SK-N-SH treated with all-trans-retinoic acid at 6 μM for 48 hours (cell line): ENCODE data around the gene TYSND1.

Source experiments
- ATAC-seq: fragments of 200-7000 bp; cut with Tn5 transposase; 3 replicates; pipeline ENCODE4 v1.9.1; 2020; ENCODE audit warnings: mild to moderate bottlenecking, moderate library complexity
- ARNTL ChIP-seq: fragments of 450-650 bp; formaldehyde crosslinking; IDR thresholded peaks from 2 replicates; pipeline ENCODE4 v1.5.0; 2020; ENCODE audit warnings: low read depth, mild to moderate bottlenecking, moderate library complexity, borderline replicate concordance
- BACH2 ChIP-seq: fragments of 250-450 bp; sonication (Bioruptor Pico); IDR thresholded peaks from 2 replicates; pipeline ENCODE4 v1.9.0; 2021; ENCODE audit warnings: mild to moderate bottlenecking, borderline replicate concordance
- CSDC2 ChIP-seq: fragments of 250-450 bp; sonication (Bioruptor Pico); IDR thresholded peaks from 2 replicates; pipeline ENCODE4 v1.5.0; 2020; ENCODE audit warnings: mild to moderate bottlenecking, moderate library complexity
- CSRNP3 ChIP-seq: fragments of 250-450 bp; sonication (Bioruptor Pico); IDR thresholded peaks from 2 replicates; pipeline ENCODE4 v1.5.1; 2021; ENCODE audit warnings: mild to moderate bottlenecking, moderate library complexity
- ESRRG ChIP-seq: fragments of 250-450 bp; sonication (Bioruptor Pico); IDR thresholded peaks from 2 replicates; pipeline ENCODE4 v1.6.1; 2021; ENCODE audit warnings: mild to moderate bottlenecking
- GLIS3 ChIP-seq: fragments of 250-450 bp; sonication (Bioruptor Pico); IDR thresholded peaks from 2 replicates; pipeline ENCODE4 v1.5.0; 2020; ENCODE audit warnings: mild to moderate bottlenecking, moderate library complexity
- ISL1 ChIP-seq: fragments of 250-450 bp; sonication (Bioruptor Pico); IDR thresholded peaks from 2 replicates; pipeline ENCODE4 v2.1.2; 2022; ENCODE audit warnings: mild to moderate bottlenecking, moderate library complexity
- OSR1 ChIP-seq: fragments of 250-450 bp; sonication (Bioruptor Pico); IDR thresholded peaks from 2 replicates; pipeline ENCODE4 v1.8.0; 2022; ENCODE audit warnings: moderate library complexity, mild to moderate bottlenecking, inconsistent platforms
- PATZ1 ChIP-seq: fragments of 250-450 bp; sonication (Bioruptor Pico); IDR thresholded peaks from 2 replicates; pipeline ENCODE4 v1.8.0; 2020; ENCODE audit warnings: mild to moderate bottlenecking, moderate library complexity, borderline replicate concordance
- POU6F1 ChIP-seq: fragments of 250-450 bp; sonication (Bioruptor Pico); IDR thresholded peaks from 2 replicates; pipeline ENCODE4 v1.8.0; 2021; ENCODE audit warnings: low read depth, mild to moderate bottlenecking, moderate library complexity, borderline replicate concordance
- RARB ChIP-seq: fragments of 250-450 bp; sonication (Bioruptor Pico); IDR thresholded peaks from 2 replicates; pipeline ENCODE4 v1.8.0; 2021; ENCODE audit warnings: mild to moderate bottlenecking, moderate library complexity
- SNAI2 ChIP-seq: fragments of 250-450 bp; sonication (Bioruptor Pico); IDR thresholded peaks from 2 replicates; pipeline ENCODE4 v1.5.0; 2020; ENCODE audit warnings: mild to moderate bottlenecking, moderate library complexity
- TCF4 ChIP-seq: fragments of 250-450 bp; sonication (Bioruptor Pico); IDR thresholded peaks from 2 replicates; pipeline ENCODE4 v1.8.0; 2021; ENCODE audit warnings: mild to moderate bottlenecking, moderate library complexity, borderline replicate concordance
- TOX ChIP-seq: fragments of 250-450 bp; sonication (Bioruptor Pico); IDR thresholded peaks from 2 replicates; pipeline ENCODE4 v1.8.0; 2021; ENCODE audit warnings: mild to moderate bottlenecking, moderate library complexity, borderline replicate concordance
- TSHZ2 ChIP-seq: fragments of 250-450 bp; sonication (Bioruptor Pico); IDR thresholded peaks from 2 replicates; pipeline ENCODE4 v1.5.0; 2020; ENCODE audit warnings: mild to moderate bottlenecking, moderate library complexity
- ZC3H10 ChIP-seq: fragments of 250-450 bp; sonication (Bioruptor Pico); IDR thresholded peaks from 2 replicates; pipeline ENCODE4 v1.5.1; 2021; ENCODE audit warnings: mild to moderate bottlenecking, moderate library complexity
- ZFP3 ChIP-seq: fragments of 250-450 bp; sonication (Bioruptor Pico); IDR thresholded peaks from 2 replicates; pipeline ENCODE4 v1.5.0; 2020; ENCODE audit warnings: mild to moderate bottlenecking, moderate library complexity
- ZNF565 ChIP-seq: fragments of 450-650 bp; formaldehyde crosslinking; conservative IDR thresholded peaks from 2 replicates; pipeline ENCODE4 v1.5.0; 2020; ENCODE audit warnings: low read depth, mild to moderate bottlenecking, moderate library complexity
- ZNF70 ChIP-seq: fragments of 450-650 bp; formaldehyde crosslinking; IDR thresholded peaks from 2 replicates; pipeline ENCODE4 v1.5.0; 2020; ENCODE audit warnings: mild to moderate bottlenecking, moderate library complexity
- ZNF8 ChIP-seq: fragments of 450-650 bp; formaldehyde crosslinking; IDR thresholded peaks from 2 replicates; pipeline ENCODE4 v1.5.0; 2020; ENCODE audit warnings: mild to moderate bottlenecking, moderate library complexity

Gene TYSND1

GRCh38 chr10:70190102-70190501 is 43.6 kb upstream of the TYSND1 start:
- TF ChIP-seq ZNF565 (CRISPR knock-in tag) (no peak), ESRRG (no peak), ZFP3 (CRISPR knock-in tag) (no peak), ARNTL (CRISPR knock-in tag) (no peak), ZNF8 (CRISPR knock-in tag) (no peak), ISL1 (no peak), PATZ1 (CRISPR knock-in tag) (no peak)
- no peak for ATAC-seq

GRCh38 chr10:70188768-70189167 is 42.3 kb upstream of the TYSND1 start:
- no peak for ATAC-seq

More at GRCh38 chr10:70188768-70189167, 42.3 kb upstream of the TYSND1 start:
- TF ChIP-seq GLIS3 (CRISPR knock-in tag) (no peak), ZNF8 (CRISPR knock-in tag) (no peak), ZNF70 (CRISPR knock-in tag) (no peak), TSHZ2 (no peak), SNAI2 (CRISPR knock-in tag) (no peak), TOX (CRISPR knock-in tag) (no peak), TCF4 (no peak), CSDC2 (no peak), ZNF565 (CRISPR knock-in tag) (no peak), ISL1 (no peak), ARNTL (CRISPR knock-in tag) (no peak), POU6F1 (no peak), PATZ1 (CRISPR knock-in tag) (no peak), ZC3H10 (CRISPR knock-in tag) (no peak), ESRRG (no peak), OSR1 (no peak), RARB (CRISPR knock-in tag) (no peak), BACH2 (no peak), CSRNP3 (CRISPR knock-in tag) (no peak)
